SK-N-SH (cell line): ENCODE results near the gene HMBS. TPM values are rescaled to one million over a fixed set of nuclear protein-coding genes. Genes with fewer than 3 reads are reported as not detected.
A peak's percentile ranks its signal among the peaks of the same experiment; 100 is the strongest.

ENCODE experiments used
- CTCF ChIA-PET: fragments of 300-600, 350-600 bp; formaldehyde crosslinking; extraction: SDS; loops from one replicate; lab custom pipeline; 2021; lab: Yijun Ruan, JAX
- POLR2A ChIA-PET: fragments of 350-600 bp; sonication (Branson Sonifier 250); formaldehyde crosslinking; extraction: SDS; loops from one replicate; lab custom pipeline; 2020; ENCODE audit warnings: antibody characterized with exemption, inconsistent platforms; lab: Yijun Ruan, JAX
- DNase-seq: peaks from one replicate; pipeline ENCODE4 v3.0.0; 2012
- H2AFZ ChIP-seq: fragments of 200-600 bp; sonication (generic); 2 replicates; pipeline ENCODE4 v1.8.1; 2016; ENCODE audit warnings: antibody characterized with exemption, mild to moderate bottlenecking, low read depth
- H3F3A ChIP-seq: fragments of 200-600 bp; sonication (generic); replicated peaks from 2 replicates; pipeline ENCODE3; 2016; ENCODE audit warnings: antibody characterized with exemption, mild to moderate bottlenecking; ENCODE audit not compliant: insufficient read depth
- H3K27ac ChIP-seq, 2 experiments: fragments of 200-500 bp in 1 of 2; fragments of 200-600 bp in 1 of 2; sonication (Bioruptor generic) in 1 of 2; sonication (generic), shearing (Covaris generic) in 1 of 2; 2 replicates each; pipeline versions ENCODE4 v1.5.1 to v1.6.1; 2014 to 2016; ENCODE audit warnings: low read depth in 2 of 2, inconsistent platforms in 1 of 2, low read length in 1 of 2, mild to moderate bottlenecking in 1 of 2, mixed read lengths in 1 of 2
- H3K27me3 ChIP-seq: fragments of 200-600 bp; sonication (generic), shearing (Covaris generic); 2 replicates; pipeline ENCODE4 v1.6.1; 2016; ENCODE audit warnings: mixed run types; ENCODE audit not compliant: insufficient read depth
- H3K36me3 ChIP-seq, 2 experiments: fragments of 200-500 bp in 1 of 2; fragments of 200-600 bp in 1 of 2; sonication (Bioruptor generic) in 1 of 2; sonication (generic) in 1 of 2; replicated peaks in 1 of 2; 2 replicates each; pipeline versions ENCODE3 to v1.5.1; 2014 to 2016; ENCODE audit warnings: low read length in 1 of 2, mild to moderate bottlenecking in 1 of 2; ENCODE audit not compliant: insufficient read depth in 2 of 2, control insufficient read depth in 1 of 2
- H3K4me1 ChIP-seq, 2 experiments: fragments of 200-500 bp in 1 of 2; fragments of 200-600 bp in 1 of 2; sonication (Bioruptor generic) in 1 of 2; sonication (generic), shearing (Covaris generic) in 1 of 2; 2 replicates each; pipeline versions ENCODE4 v1.5.1 to v1.6.1; 2014 to 2016; ENCODE audit warnings: low read depth in 1 of 2, low read length in 1 of 2, mixed run types in 1 of 2; ENCODE audit not compliant: insufficient read depth in 2 of 2, control insufficient read depth in 1 of 2
- H3K4me2 ChIP-seq: fragments of 200-600 bp; sonication (generic), shearing (Covaris generic); 2 replicates; pipeline ENCODE4 v1.6.1; 2017; ENCODE audit warnings: mixed run types
- H3K4me3 ChIP-seq, 2 experiments: fragments of 200-500 bp in 1 of 2; fragments of 200-600 bp in 1 of 2; sonication (Bioruptor generic) in 1 of 2; sonication (generic), shearing (Covaris generic) in 1 of 2; 2 replicates each; pipeline versions ENCODE4 v1.5.1 to v1.8.1; 2014 to 2016; ENCODE audit warnings: low read depth in 2 of 2, inconsistent platforms in 1 of 2, low read length in 1 of 2, mild to moderate bottlenecking in 1 of 2, mixed read lengths in 1 of 2, moderate library complexity in 1 of 2
- H3K79me2 ChIP-seq: fragments of 200-600 bp; sonication (generic); 2 replicates; pipeline ENCODE4 v1.8.1; 2017; ENCODE audit warnings: mild to moderate bottlenecking; ENCODE audit not compliant: insufficient read depth
- H3K9ac ChIP-seq: fragments of 200-600 bp; sonication (generic); 2 replicates; pipeline ENCODE4 v1.6.1; 2017; ENCODE audit warnings: mixed run types
- H3K9me2 ChIP-seq: fragments of 200-600 bp; sonication (generic); 2 replicates; pipeline ENCODE4 v1.6.1; 2017; ENCODE audit warnings: mixed run types
- H3K9me3 ChIP-seq: fragments of 200-600 bp; sonication (generic); 2 replicates; pipeline ENCODE4 v1.6.1; 2017; ENCODE audit warnings: mixed run types, mild to moderate bottlenecking, moderate library complexity
- H4K20me1 ChIP-seq: fragments of 200-600 bp; sonication (generic); 2 replicates; pipeline ENCODE4 v1.6.1; 2017; ENCODE audit warnings: mild to moderate bottlenecking, mixed run types; ENCODE audit not compliant: insufficient read depth
- GATA2 ChIP-seq: sonication (generic); formaldehyde crosslinking; IDR thresholded peaks from 2 replicates; pipeline ENCODE4 v1.5.0; 2020; ENCODE audit warnings: mild to moderate bottlenecking, missing genetic modification reagents
- IRF3 ChIP-seq: fragments of 150-350 bp; IDR thresholded peaks from 2 replicates; pipeline ENCODE4 v1.6.1; 2016; ENCODE audit warnings: mild to moderate bottlenecking, low read depth, low read length
- PBX3 ChIP-seq: IDR thresholded peaks from 2 replicates; pipeline ENCODE4; 2012
- RAD21 ChIP-seq: IDR thresholded peaks from 2 replicates; pipeline ENCODE4 v1.6.1; 2012; ENCODE audit warnings: mild to moderate bottlenecking, low read length
- REST ChIP-seq: IDR thresholded peaks from 2 replicates; pipeline ENCODE4 v1.6.1; 2012; ENCODE audit warnings: mild to moderate bottlenecking, low read depth, low read length, moderate library complexity
- RXRA ChIP-seq: IDR thresholded peaks from 2 replicates; pipeline ENCODE4 v1.4.0; 2012; ENCODE audit warnings: low read depth, mild to moderate bottlenecking, borderline replicate concordance
- SIN3A ChIP-seq: IDR thresholded peaks from 2 replicates; pipeline ENCODE4 v1.6.1; 2012; ENCODE audit warnings: low read depth, mild to moderate bottlenecking, low read length, moderate library complexity, borderline replicate concordance
- SMC3 ChIP-seq: IDR thresholded peaks from 2 replicates; pipeline ENCODE4 v1.6.1; 2012; ENCODE audit warnings: low read depth, low read length, improper control_type of control experiment
- TEAD4 ChIP-seq: IDR thresholded peaks from 2 replicates; pipeline ENCODE4 v1.4.0; 2012; ENCODE audit warnings: mild to moderate bottlenecking, borderline replicate concordance; ENCODE audit not compliant: insufficient read depth
- USF1 ChIP-seq: IDR thresholded peaks from 2 replicates; pipeline ENCODE4 v1.4.0; 2012; ENCODE audit warnings: low read depth, borderline replicate concordance
- YY1 ChIP-seq: IDR thresholded peaks from 2 replicates; pipeline ENCODE4 v1.4.0; 2012; ENCODE audit warnings: low read depth, mild to moderate bottlenecking
- WGBS: methylation state at CpG from one replicate; pipeline ENCODE4 v1.1.6; 2017; ENCODE audit warnings: low lambda C conversion rate; 5-methylcytosine and 5-hydroxymethylcytosine counted together
- polyA plus RNA-seq, 3 experiments: library from polyadenylated mRNA; depleted of rRNA; stranded (reverse); fragments of >200 nt; gene quantifications; 2 replicates each; pipeline ENCODE4 v1.2.3, GENCODE V29; 2012

HMBS gene
- polyA plus RNA-seq, 1 of the 3 experiments (the other 2 are of a cell fraction), result 69.4 TPM

GRCh38 chr11:119095066-119095880 lies 10.6 kb downstream of the HMBS start (continued):
- TF ChIP-seq USF1 (no peak), IRF3 (peak; percentile 79), REST (peak; percentile 73), YY1 (no peak)
- TF ChIP-seq, all 33 proteins: peak for 19

- Histone ChIP-seq H3K4me2 (peak overlapping the region; percentile 98; the same call in 1 of the 2 replicates), H3K4me1 (peaks cover 13 to 18% of the 10 kb centered on the region in 2 experiments; a peak in 3 of 4 replicates), H3K27me3 (no peaks in the 10 kb centered on the region), H3F3A (peaks cover 44% of the 10 kb centered on the region), H4K20me1 (no peaks in the 10 kb centered on the region)
- TF ChIP-seq GATA2 (no peak), SIN3A (no peak), RXRA (no peak), SMC3 (no peak), PBX3 (no peak), RAD21 (no peak), TEAD4 (no peak)
- TF ChIP-seq, all 33 proteins: peak for 0
- WGBS, result 93% methylated on average over 6 of the region's 6 CpGs
- Histone ChIP-seq H3K36me3 (peaks cover 16 to 26% of the 10 kb centered on the region in 2 experiments), H3K9me2 (no peaks in the 10 kb centered on the region), H3K27ac (no peak overlapping the region), H3K79me2 (peaks cover 42% of the 10 kb centered on the region), H3K4me3 (peak overlapping the region in 1 of 2 experiments; percentile 80; a peak in 1 of 4 replicates), H3K9ac (no peak overlapping the region), H2AFZ (no peak overlapping the region), H3K9me3 (no peaks in the 10 kb centered on the region)
- CTCF ChIA-PET, result interaction anchor here (0.6 to 1.8 kb wide), 9 partner anchors 14 to 216 kb away, joined by 3 to 8 read pairs (median 3); partner anchors contain the start of genes HYOU1 and VPS11
- POLR2A ChIA-PET, result interaction anchor here (1.1 kb wide), 1 partner anchor 9 kb away, joined by 3 read pairs; no protein-coding TSS in a partner anchor
- DNase-seq, result no peak
These were observed 15.0 kb downstream of the HMBS start for GRCh38 chr11:119099711-119100110.
